ENCODE results near the gene CAPN5. TPM values are rescaled to one million over a fixed set of nuclear protein-coding genes. Genes with fewer than 3 reads are reported as not detected.
"Not testable (repeated sequence)": the region's sequence is repeated elsewhere in the genome, so short reads cannot be mapped to it uniquely, and the experiment has no call there.

CAPN5 gene
- polyA plus RNA-seq (2013) = 5.7 and 5.9 TPM in 2 replicates

- peak within 1 kb of the TSS; percentile 81 for H3K9ac ChIP-seq (ENCODE audit: low read length)
- H3K14ac ChIP-seq (ENCODE audit: low read length) = peak within 1 kb of the TSS; percentile 77
- H2BK5ac ChIP-seq (ENCODE audit: low read depth, low read length, poor library complexity) = peak within 1 kb of the TSS; percentile 9
- peak within 1 kb of the TSS; percentile 90 for H3K4me2 ChIP-seq (ENCODE audit: low read length)
- H4K91ac ChIP-seq (ENCODE audit: low read depth, low read length) = peak within 1 kb of the TSS; percentile 70
- H3K36me3 ChIP-seq (ENCODE audit: control insufficient read depth in 1 of 2, insufficient read depth in 2 of 2, low read length in 2 of 2) = no peaks in the 10 kb centered on the region
- H4K8ac ChIP-seq (ENCODE audit: low read depth, low read length) = peak within 1 kb of the TSS; percentile 89
- H3K79me1 ChIP-seq (ENCODE audit: low read length) = peaks cover 2% of the 10 kb centered on the region
- DNase-seq = peak; percentile 80 to 92
- peak within 1 kb of the TSS; percentile 80 for H3K4me3 ChIP-seq (ENCODE audit: low read depth, low read length)
- no peak within 1 kb of the TSS for H2BK12ac ChIP-seq (ENCODE audit: low read length)
- H3K4ac ChIP-seq (ENCODE audit: low read depth, low read length) = peak within 1 kb of the TSS; percentile 44
- peak within 1 kb of the TSS; percentile 68 for H4K12ac ChIP-seq (ENCODE audit: low read depth, low read length)
- no peak within 1 kb of the TSS for H3K27ac ChIP-seq (ENCODE audit: low read depth, low read length)
- H2BK120ac ChIP-seq (ENCODE audit: insufficient read depth, low read length, poor library complexity) = no peak within 1 kb of the TSS
- no peak within 1 kb of the TSS for H2AK5ac ChIP-seq (ENCODE audit: low read length)
- no peaks in the 10 kb centered on the region for H3K9me3 ChIP-seq (ENCODE audit: insufficient read depth, low read depth, low read length)
- peak within 1 kb of the TSS; percentile 76 for H2AFZ ChIP-seq (ENCODE audit: insufficient read depth, low read length, poor library complexity)
- H3K79me2 ChIP-seq (ENCODE audit: control insufficient read depth, insufficient read depth, low read length, poor library complexity) = no peaks in the 10 kb centered on the region
- no peaks in the 10 kb centered on the region for H3K27me3 ChIP-seq (ENCODE audit: insufficient read depth, low read length)
- no CpG with 5 or more reads among the region's 69 CpGs for WGBS (ENCODE audit: extremely low coverage, insufficient coverage, insufficient read length)
- H3K4me1 ChIP-seq (ENCODE audit: control insufficient read depth in 1 of 2, insufficient read depth in 2 of 2, low read length in 2 of 2) = peaks cover 5 to 13% of the 10 kb centered on the region in 2 experiments
- H3K23ac ChIP-seq (ENCODE audit: low read length) = no peak within 1 kb of the TSS
- peak within 1 kb of the TSS; percentile 50 for H3K18ac ChIP-seq (ENCODE audit: low read length)
Observed at GRCh38 chr11:77066229-77067042, at the start of gene CAPN5. TSS of gene CAPN5 (plus strand) at chr11:77066971. CDS start at chr11:77084887, 17,916 bp downstream.

GRCh38 chr11:77018396-77018924, 48.3 kb upstream of the CAPN5 start:
- not testable (repeated sequence) for H3K9me3 ChIP-seq (ENCODE audit: insufficient read depth, low read depth, low read length)

GRCh38 chr11:77019976-77020595, 46.7 kb upstream of the CAPN5 start:
- Histone ChIP-seq H3K9ac (ENCODE audit: low read length) (no peak overlapping the region), H4K12ac (ENCODE audit: low read depth, low read length) (no peak overlapping the region), H3K4me1 (ENCODE audit: control insufficient read depth in 1 of 2, insufficient read depth in 2 of 2, low read length in 2 of 2) (no peaks in the 10 kb centered on the region), H4K91ac (ENCODE audit: low read depth, low read length) (no peak overlapping the region), H3K27me3 (ENCODE audit: insufficient read depth, low read length) (no peaks in the 10 kb centered on the region), H3K9me3 (ENCODE audit: insufficient read depth, low read depth, low read length) (no peaks in the 10 kb centered on the region), H4K8ac (ENCODE audit: low read depth, low read length) (no peak overlapping the region), H2AK5ac (ENCODE audit: low read length) (no peak overlapping the region), H3K27ac (ENCODE audit: low read depth, low read length) (no peak overlapping the region), H3K14ac (ENCODE audit: low read length) (no peak overlapping the region), H3K4me3 (ENCODE audit: low read depth, low read length) (no peak overlapping the region), H3K79me2 (ENCODE audit: control insufficient read depth, insufficient read depth, low read length, poor library complexity) (no peaks in the 10 kb centered on the region), H3K4me2 (ENCODE audit: low read length) (no peak overlapping the region), H3K36me3 (ENCODE audit: control insufficient read depth in 1 of 2, insufficient read depth in 2 of 2, low read length in 2 of 2) (no peaks in the 10 kb centered on the region), H2BK5ac (ENCODE audit: low read depth, low read length, poor library complexity) (no peak overlapping the region), H2BK120ac (ENCODE audit: insufficient read depth, low read length, poor library complexity) (no peak overlapping the region), H3K18ac (ENCODE audit: low read length) (no peak overlapping the region), H3K79me1 (ENCODE audit: low read length) (no peaks in the 10 kb centered on the region), H3K23ac (ENCODE audit: low read length) (no peak overlapping the region), H3K4ac (ENCODE audit: low read depth, low read length) (no peak overlapping the region), H2BK12ac (ENCODE audit: low read length) (no peak overlapping the region), H2AFZ (ENCODE audit: insufficient read depth, low read length, poor library complexity) (no peak overlapping the region)
- WGBS (ENCODE audit: extremely low coverage, insufficient coverage, insufficient read length) = no CpG with 5 or more reads among the region's 2 CpGs
- DNase-seq = no peak

More at GRCh38 chr11:77018396-77018924, 48.3 kb upstream of the CAPN5 start:
- H2BK12ac ChIP-seq (ENCODE audit: low read length); H3K36me3 ChIP-seq (ENCODE audit: control insufficient read depth in 1 of 2, insufficient read depth in 2 of 2, low read length in 2 of 2); H3K27me3 ChIP-seq (ENCODE audit: insufficient read depth, low read length); H3K27ac ChIP-seq (ENCODE audit: low read depth, low read length); DNase-seq; H3K4me2 ChIP-seq (ENCODE audit: low read length); H3K79me2 ChIP-seq (ENCODE audit: control insufficient read depth, insufficient read depth, low read length, poor library complexity); H3K14ac ChIP-seq (ENCODE audit: low read length); H4K8ac ChIP-seq (ENCODE audit: low read depth, low read length); H2BK120ac ChIP-seq (ENCODE audit: insufficient read depth, low read length, poor library complexity); H3K18ac ChIP-seq (ENCODE audit: low read length); H2AK5ac ChIP-seq (ENCODE audit: low read length); H3K4me3 ChIP-seq (ENCODE audit: low read depth, low read length); H4K91ac ChIP-seq (ENCODE audit: low read depth, low read length); H4K12ac ChIP-seq (ENCODE audit: low read depth, low read length); H2AFZ ChIP-seq (ENCODE audit: insufficient read depth, low read length, poor library complexity); H3K4me1 ChIP-seq (ENCODE audit: control insufficient read depth in 1 of 2, insufficient read depth in 2 of 2, low read length in 2 of 2); H3K9ac ChIP-seq (ENCODE audit: low read length); H3K23ac ChIP-seq (ENCODE audit: low read length); H3K4ac ChIP-seq (ENCODE audit: low read depth, low read length); H3K79me1 ChIP-seq (ENCODE audit: low read length); H2BK5ac ChIP-seq (ENCODE audit: low read depth, low read length, poor library complexity): not testable (repeated sequence)
- WGBS (ENCODE audit: extremely low coverage, insufficient coverage, insufficient read length) = no CpG with 5 or more reads among the region's 2 CpGs

GRCh38 chr11:77020734-77021133, 46.0 kb upstream of the CAPN5 start:
- Histone ChIP-seq H3K79me1 (ENCODE audit: low read length) (no peaks in the 10 kb centered on the region), H3K14ac (ENCODE audit: low read length) (no peak overlapping the region), H3K27me3 (ENCODE audit: insufficient read depth, low read length) (no peaks in the 10 kb centered on the region), H3K4ac (ENCODE audit: low read depth, low read length) (no peak overlapping the region), H2AFZ (ENCODE audit: insufficient read depth, low read length, poor library complexity) (no peak overlapping the region), H3K9me3 (ENCODE audit: insufficient read depth, low read depth, low read length) (no peaks in the 10 kb centered on the region), H2AK5ac (ENCODE audit: low read length) (no peak overlapping the region), H3K36me3 (ENCODE audit: control insufficient read depth in 1 of 2, insufficient read depth in 2 of 2, low read length in 2 of 2) (no peaks in the 10 kb centered on the region), H3K4me3 (ENCODE audit: low read depth, low read length) (no peak overlapping the region), H2BK120ac (ENCODE audit: insufficient read depth, low read length, poor library complexity) (no peak overlapping the region), H3K18ac (ENCODE audit: low read length) (no peak overlapping the region), H3K9ac (ENCODE audit: low read length) (no peak overlapping the region), H2BK12ac (ENCODE audit: low read length) (no peak overlapping the region), H4K91ac (ENCODE audit: low read depth, low read length) (no peak overlapping the region), H4K12ac (ENCODE audit: low read depth, low read length) (no peak overlapping the region), H4K8ac (ENCODE audit: low read depth, low read length) (no peak overlapping the region), H3K4me1 (ENCODE audit: control insufficient read depth in 1 of 2, insufficient read depth in 2 of 2, low read length in 2 of 2) (no peaks in the 10 kb centered on the region), H3K27ac (ENCODE audit: low read depth, low read length) (no peak overlapping the region), H2BK5ac (ENCODE audit: low read depth, low read length, poor library complexity) (no peak overlapping the region), H3K4me2 (ENCODE audit: low read length) (no peak overlapping the region), H3K79me2 (ENCODE audit: control insufficient read depth, insufficient read depth, low read length, poor library complexity) (no peaks in the 10 kb centered on the region), H3K23ac (ENCODE audit: low read length) (no peak overlapping the region)
- no peak for DNase-seq
- WGBS (ENCODE audit: extremely low coverage, insufficient coverage, insufficient read length) = no CpG with 5 or more reads among the region's 2 CpGs
